Measurements from ENCODE around the gene NTRK2.

Gene NTRK2

DNA sequence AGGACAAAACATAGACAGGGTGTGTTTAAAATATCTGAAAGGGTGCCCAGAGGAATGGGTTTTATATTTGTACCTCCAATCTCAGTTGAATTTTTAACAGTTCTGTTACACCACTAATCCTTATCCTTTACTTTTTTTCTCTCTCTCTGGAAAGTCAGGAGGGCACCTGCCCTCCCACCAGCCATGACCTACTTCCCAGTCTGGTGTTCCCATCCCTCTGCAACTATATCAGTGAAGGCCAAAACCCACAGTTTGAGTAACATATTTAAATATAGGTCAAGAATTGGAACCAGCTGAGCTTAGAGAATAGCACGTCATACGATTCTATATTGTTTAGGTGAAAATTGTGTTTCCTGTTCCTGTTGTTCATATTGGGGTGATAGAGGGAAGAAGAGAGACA, 229.8 kb downstream of the NTRK2 start:
- H3K36me3 ChIP-seq (ENCODE audit: insufficient read depth, low read length), result no peaks in the 10 kb centered on the region
- no peaks in the 10 kb centered on the region for H3K9me3 ChIP-seq (ENCODE audit: insufficient read depth, low read length, severe bottlenecking)
- no peaks in the 10 kb centered on the region for H3K79me2 ChIP-seq (ENCODE audit: insufficient read depth, low read length)
- H3K4me2 ChIP-seq (ENCODE audit: insufficient read depth, low read length), result no peak overlapping the region
- no peak for ATAC-seq (ENCODE audit: insufficient read depth, low read depth)
- no peaks in the 10 kb centered on the region for H3K4me1 ChIP-seq (ENCODE audit: insufficient read depth, low read length)
- H4K20me1 ChIP-seq (ENCODE audit: insufficient read depth, low read length), result no peaks in the 10 kb centered on the region
- no peak overlapping the region for H3K9ac ChIP-seq (ENCODE audit: low read depth, low read length)
- H2AFZ ChIP-seq (ENCODE audit: low read depth, low read length), result no peak overlapping the region
- no peak overlapping the region for H3K27ac ChIP-seq (ENCODE audit: low read length)
- H3K27me3 ChIP-seq (ENCODE audit: insufficient read depth, low read length, poor library complexity), result no peaks in the 10 kb centered on the region
- no peak for DNase-seq
- TF ChIP-seq EZH2 (IDR thresholded peaks at IDR 0.05; ENCODE audit: borderline replicate concordance, low read depth, low read length, severe bottlenecking), result no peak
- H3K4me3 ChIP-seq (ENCODE audit: low read depth in 1 of 2, low read length in 2 of 2), result no peak overlapping the region

DNA sequence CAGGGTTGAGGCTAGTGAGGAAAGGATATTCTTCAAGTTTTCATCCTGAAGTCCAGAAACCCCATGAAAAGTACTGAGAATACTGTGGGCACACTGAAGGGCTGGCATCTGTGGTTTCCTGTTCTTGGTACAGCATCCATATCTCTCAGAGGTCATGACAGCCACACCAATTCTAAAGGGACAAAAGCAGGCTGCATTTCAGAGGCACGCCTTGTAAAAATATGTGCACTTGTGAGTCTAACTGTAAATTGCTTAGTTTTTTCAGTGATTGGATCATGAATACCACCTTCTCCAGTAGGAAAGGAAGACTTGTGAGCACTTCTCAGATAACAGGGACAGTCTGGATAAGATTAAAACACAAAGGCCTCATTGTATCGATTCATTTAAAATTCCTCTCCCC, 230.9 kb downstream of the NTRK2 start:
- Histone ChIP-seq H2AFZ (ENCODE audit: low read depth, low read length) (no peak overlapping the region), H3K27ac (ENCODE audit: low read length) (no peak overlapping the region), H3K36me3 (ENCODE audit: insufficient read depth, low read length) (no peaks in the 10 kb centered on the region), H3K4me2 (ENCODE audit: insufficient read depth, low read length) (no peak overlapping the region), H3K9me3 (ENCODE audit: insufficient read depth, low read length, severe bottlenecking) (no peaks in the 10 kb centered on the region), H3K4me1 (ENCODE audit: insufficient read depth, low read length) (no peaks in the 10 kb centered on the region), H3K79me2 (ENCODE audit: insufficient read depth, low read length) (no peaks in the 10 kb centered on the region), H3K4me3 (ENCODE audit: low read depth in 1 of 2, low read length in 2 of 2) (no peak overlapping the region), H3K27me3 (ENCODE audit: insufficient read depth, low read length, poor library complexity) (no peaks in the 10 kb centered on the region), H3K9ac (ENCODE audit: low read depth, low read length) (no peak overlapping the region), H4K20me1 (ENCODE audit: insufficient read depth, low read length) (no peaks in the 10 kb centered on the region)
- no peak for TF ChIP-seq EZH2 (IDR thresholded peaks at IDR 0.05; ENCODE audit: borderline replicate concordance, low read depth, low read length, severe bottlenecking)
- TF ChIP-seq, protein P1, sequence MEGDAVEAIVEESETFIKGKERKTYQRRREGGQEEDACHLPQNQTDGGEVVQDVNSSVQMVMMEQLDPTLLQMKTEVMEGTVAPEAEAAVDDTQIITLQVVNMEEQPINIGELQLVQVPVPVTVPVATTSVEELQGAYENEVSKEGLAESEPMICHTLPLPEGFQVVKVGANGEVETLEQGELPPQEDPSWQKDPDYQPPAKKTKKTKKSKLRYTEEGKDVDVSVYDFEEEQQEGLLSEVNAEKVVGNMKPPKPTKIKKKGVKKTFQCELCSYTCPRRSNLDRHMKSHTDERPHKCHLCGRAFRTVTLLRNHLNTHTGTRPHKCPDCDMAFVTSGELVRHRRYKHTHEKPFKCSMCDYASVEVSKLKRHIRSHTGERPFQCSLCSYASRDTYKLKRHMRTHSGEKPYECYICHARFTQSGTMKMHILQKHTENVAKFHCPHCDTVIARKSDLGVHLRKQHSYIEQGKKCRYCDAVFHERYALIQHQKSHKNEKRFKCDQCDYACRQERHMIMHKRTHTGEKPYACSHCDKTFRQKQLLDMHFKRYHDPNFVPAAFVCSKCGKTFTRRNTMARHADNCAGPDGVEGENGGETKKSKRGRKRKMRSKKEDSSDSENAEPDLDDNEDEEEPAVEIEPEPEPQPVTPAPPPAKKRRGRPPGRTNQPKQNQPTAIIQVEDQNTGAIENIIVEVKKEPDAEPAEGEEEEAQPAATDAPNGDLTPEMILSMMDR (IDR thresholded peaks at IDR 0.05; ENCODE audit: borderline replicate concordance, extremely low read depth, low read length, poor library complexity, severe bottlenecking), result no peak
- no peak for DNase-seq
- no peak for ATAC-seq (ENCODE audit: insufficient read depth, low read depth)

DNA sequence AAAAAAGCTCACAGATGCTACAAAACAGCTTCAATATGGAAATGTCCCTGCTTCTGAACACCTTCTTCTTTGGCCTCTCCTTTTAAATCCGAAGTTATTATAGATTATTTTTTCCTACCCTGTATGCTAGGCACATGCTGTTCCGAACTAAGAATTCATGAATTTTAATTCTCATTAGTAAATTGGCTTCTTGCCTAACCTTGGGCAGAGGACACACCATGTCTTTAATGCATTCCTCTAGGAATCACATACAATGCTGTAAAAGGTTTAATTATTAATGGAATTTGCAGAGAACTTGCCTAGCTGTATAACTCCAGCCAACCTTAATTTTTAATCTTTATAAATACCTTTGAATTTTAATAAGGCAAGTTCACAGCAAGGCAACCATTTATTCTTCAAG, 234.4 kb downstream of the NTRK2 start:
- H3K9me3 ChIP-seq (ENCODE audit: insufficient read depth, low read length, severe bottlenecking), result no peaks in the 10 kb centered on the region

DNA sequence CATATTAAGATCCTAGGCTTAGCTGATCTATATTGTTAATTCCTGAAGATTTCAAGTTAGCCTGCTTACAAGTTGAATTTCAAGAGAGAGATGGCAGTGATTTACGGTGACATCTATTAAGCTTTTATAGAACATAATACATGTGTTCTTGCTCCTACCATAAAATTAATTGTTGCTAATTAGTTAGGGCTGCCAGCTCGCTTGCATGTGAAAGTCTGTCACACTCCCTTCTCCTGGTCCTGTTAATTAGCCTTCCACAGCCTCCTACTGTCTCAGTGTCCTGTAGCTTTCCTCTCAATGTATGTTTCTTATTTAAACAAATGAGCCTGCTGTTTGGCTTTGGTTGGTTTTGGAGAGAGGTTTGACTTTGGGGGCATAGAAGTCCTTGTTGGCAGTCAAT, 247.2 kb downstream of the NTRK2 start:
- no peaks in the 10 kb centered on the region for H3K36me3 ChIP-seq (ENCODE audit: insufficient read depth, low read length)
- no peak for DNase-seq
- no peak overlapping the region for H3K4me2 ChIP-seq (ENCODE audit: insufficient read depth, low read length)
- H3K4me3 ChIP-seq (ENCODE audit: low read depth in 1 of 2, low read length in 2 of 2), result no peak overlapping the region
- H3K27me3 ChIP-seq (ENCODE audit: insufficient read depth, low read length, poor library complexity), result no peaks in the 10 kb centered on the region
- no peak overlapping the region for H2AFZ ChIP-seq (ENCODE audit: low read depth, low read length)
- no peak for ATAC-seq (ENCODE audit: insufficient read depth, low read depth)
- no peaks in the 10 kb centered on the region for H3K79me2 ChIP-seq (ENCODE audit: insufficient read depth, low read length)
- no peaks in the 10 kb centered on the region for H3K9me3 ChIP-seq (ENCODE audit: insufficient read depth, low read length, severe bottlenecking)
- TF ChIP-seq EZH2 (IDR thresholded peaks at IDR 0.05; ENCODE audit: borderline replicate concordance, low read depth, low read length, severe bottlenecking), result no peak
- H3K27ac ChIP-seq (ENCODE audit: low read length), result no peak overlapping the region
- H3K9ac ChIP-seq (ENCODE audit: low read depth, low read length), result no peak overlapping the region
- no peaks in the 10 kb centered on the region for H3K4me1 ChIP-seq (ENCODE audit: insufficient read depth, low read length)
- H4K20me1 ChIP-seq (ENCODE audit: insufficient read depth, low read length), result no peaks in the 10 kb centered on the region

More for the DNA sequence above, 234.4 kb downstream of the NTRK2 start:
- Histone ChIP-seq H3K27me3 (ENCODE audit: insufficient read depth, low read length, poor library complexity) (no peaks in the 10 kb centered on the region), H3K79me2 (ENCODE audit: insufficient read depth, low read length) (no peaks in the 10 kb centered on the region), H3K36me3 (ENCODE audit: insufficient read depth, low read length) (no peaks in the 10 kb centered on the region), H3K27ac (ENCODE audit: low read length) (no peak overlapping the region), H3K4me2 (ENCODE audit: insufficient read depth, low read length) (no peak overlapping the region), H3K9ac (ENCODE audit: low read depth, low read length) (no peak overlapping the region), H2AFZ (ENCODE audit: low read depth, low read length) (no peak overlapping the region), H4K20me1 (ENCODE audit: insufficient read depth, low read length) (no peaks in the 10 kb centered on the region), H3K4me3 (ENCODE audit: low read depth in 1 of 2, low read length in 2 of 2) (no peak overlapping the region), H3K4me1 (ENCODE audit: insufficient read depth, low read length) (no peaks in the 10 kb centered on the region)
- DNase-seq (no peak), ATAC-seq (ENCODE audit: insufficient read depth, low read depth) (no peak)
- TF ChIP-seq, protein P1 (IDR thresholded peaks at IDR 0.05; ENCODE audit: borderline replicate concordance, extremely low read depth, low read length, poor library complexity, severe bottlenecking), result no peak
- no peak for TF ChIP-seq EZH2 (IDR thresholded peaks at IDR 0.05; ENCODE audit: borderline replicate concordance, low read depth, low read length, severe bottlenecking)
